IPS-20b (cell line): ENCODE results near the gene ATP5ME.
"Not testable (repeated sequence)": the region's sequence is repeated elsewhere in the genome, so short reads cannot be mapped to it uniquely, and the experiment has no call there.

Experiments
- H3K27ac ChIP-seq: one replicate; pipeline ENCODE4 v1.5.1; 2013; ENCODE audit warnings: low read length
- H3K27me3 ChIP-seq: 2 replicates; pipeline ENCODE4 v1.6.1; 2013; ENCODE audit warnings: mild to moderate bottlenecking, low read length, inconsistent platforms; ENCODE audit not compliant: insufficient read depth
- H3K36me3 ChIP-seq: 2 replicates; pipeline ENCODE4 v1.6.1; 2013; ENCODE audit warnings: low read depth, mild to moderate bottlenecking, inconsistent platforms, low read length, moderate library complexity; ENCODE audit not compliant: insufficient read depth
- H3K4me1 ChIP-seq: 2 replicates; pipeline ENCODE4 v1.6.1; 2013; ENCODE audit warnings: mild to moderate bottlenecking, control low read depth, inconsistent platforms, low read length, moderate library complexity; ENCODE audit not compliant: insufficient read depth
- H3K4me3 ChIP-seq: 2 replicates; pipeline ENCODE4 v1.5.1; 2013; ENCODE audit warnings: mild to moderate bottlenecking, low read length, inconsistent platforms
- H3K9ac ChIP-seq: 2 replicates; pipeline ENCODE4 v1.6.1; 2013; ENCODE audit warnings: low read depth, mild to moderate bottlenecking, inconsistent platforms, low read length, moderate library complexity
- H3K9me3 ChIP-seq: 2 replicates; pipeline ENCODE4 v1.6.1; 2013; ENCODE audit warnings: mild to moderate bottlenecking, low read depth, low read length, inconsistent platforms; ENCODE audit not compliant: insufficient read depth

Gene ATP5ME

GRCh38 chr4:703336-704197 lies 29.5 kb upstream of the ATP5ME start:
- Histone ChIP-seq H3K9ac (no peak overlapping the region), H3K27me3 (peaks cover 16% of the 10 kb centered on the region), H3K36me3 (peaks cover 5% of the 10 kb centered on the region; the same call in 1 of the 2 replicates), H3K4me1 (no peaks in the 10 kb centered on the region), H3K9me3 (no peaks in the 10 kb centered on the region), H3K27ac (no peak overlapping the region), H3K4me3 (no peak overlapping the region)

- Histone ChIP-seq H3K4me3 (no peak overlapping the region), H3K9ac (no peak overlapping the region), H3K27ac (no peak overlapping the region), H3K9me3 (no peaks in the 10 kb centered on the region), H3K27me3 (peaks cover 16% of the 10 kb centered on the region), H3K36me3 (no peaks in the 10 kb centered on the region), H3K4me1 (no peaks in the 10 kb centered on the region)
These were observed 28.6 kb upstream of the ATP5ME start for GRCh38 chr4:702618-703048.

GRCh38 chr4:700587-701264 lies 26.6 kb upstream of the ATP5ME start:
- no peak overlapping the region for H3K4me3 ChIP-seq
- no peaks in the 10 kb centered on the region for H3K9me3 ChIP-seq
- peaks cover 16% of the 10 kb centered on the region for H3K27me3 ChIP-seq
- no peak overlapping the region for H3K9ac ChIP-seq
- no peak overlapping the region for H3K27ac ChIP-seq
- no peaks in the 10 kb centered on the region for H3K4me1 ChIP-seq
- no peaks in the 10 kb centered on the region for H3K36me3 ChIP-seq

- Histone ChIP-seq H3K9me3 (0 out of 2 replicates have a peak, but pooled peaks cover under 1% of the 10 kb centered on the region), H3K4me1 (no peaks in the 10 kb centered on the region), H3K4me3 (no peak overlapping the region), H3K36me3 (no peaks in the 10 kb centered on the region), H3K9ac (no peak overlapping the region), H3K27ac (no peak overlapping the region), H3K27me3 (peaks cover 13% of the 10 kb centered on the region)
These were observed 25.9 kb upstream of the ATP5ME start for GRCh38 chr4:699816-700580.

GRCh38 chr4:694341-694940 lies 20.4 kb upstream of the ATP5ME start:
- not testable (repeated sequence) for H3K27me3 ChIP-seq, H3K36me3 ChIP-seq, H3K4me1 ChIP-seq, H3K9ac ChIP-seq, H3K4me3 ChIP-seq, H3K27ac ChIP-seq, H3K9me3 ChIP-seq

- Histone ChIP-seq H3K27me3 (peaks cover 16% of the 10 kb centered on the region; the same call in 1 of the 2 replicates), H3K9me3 (peaks cover 5% of the 10 kb centered on the region; the same call in 1 of the 2 replicates), H3K27ac (no peak overlapping the region), H3K9ac (no peak overlapping the region), H3K36me3 (no peaks in the 10 kb centered on the region), H3K4me1 (peaks cover 5% of the 10 kb centered on the region), H3K4me3 (no peak overlapping the region)
These were observed 18.9 kb upstream of the ATP5ME start for GRCh38 chr4:692771-693554.

- no peak overlapping the region for H3K27ac ChIP-seq
- peaks cover 19% of the 10 kb centered on the region; the same call in 1 of the 2 replicates for H3K27me3 ChIP-seq
- peaks cover 2% of the 10 kb centered on the region; the same call in 1 of the 2 replicates for H3K9me3 ChIP-seq
- peak overlapping the region; percentile 60; the same call in 1 of the 2 replicates for H3K4me3 ChIP-seq
- peak overlapping the region; percentile 55; the same call in 1 of the 2 replicates for H3K9ac ChIP-seq
- peaks cover 5% of the 10 kb centered on the region for H3K4me1 ChIP-seq
- no peaks in the 10 kb centered on the region for H3K36me3 ChIP-seq
These were observed 15.6 kb upstream of the ATP5ME start for GRCh38 chr4:689723-690122.

GRCh38 chr4:688854-689681 lies 15.0 kb upstream of the ATP5ME start, which contains the start of gene SLC49A3:
SLC49A3 (minus strand) TSS chr4:689151; CDS start chr4:689127, 24 bp downstream.
- Histone ChIP-seq H3K4me1 (peaks cover 5% of the 10 kb centered on the region), H3K9ac (peak within 1 kb of the TSS; percentile 55; the same call in 1 of the 2 replicates), H3K27ac (no peak within 1 kb of the TSS), H3K27me3 (peaks cover 19% of the 10 kb centered on the region; the same call in 1 of the 2 replicates), H3K4me3 (peak within 1 kb of the TSS; percentile 60), H3K36me3 (no peaks in the 10 kb centered on the region), H3K9me3 (no peaks in the 10 kb centered on the region)

- H3K4me1 ChIP-seq, result peaks cover 5% of the 10 kb centered on the region
These were observed 14.1 kb upstream of the ATP5ME start for GRCh38 chr4:687971-688853.

More at GRCh38 chr4:687971-688853, 14.1 kb upstream of the ATP5ME start:
- H3K9me3 ChIP-seq, result no peaks in the 10 kb centered on the region
- H3K36me3 ChIP-seq, result no peaks in the 10 kb centered on the region
- H3K9ac ChIP-seq, result peak overlapping the region; percentile 41; the same call in 1 of the 2 replicates
- peak overlapping the region; percentile 60 for H3K4me3 ChIP-seq
- H3K27me3 ChIP-seq, result peaks cover 19% of the 10 kb centered on the region; the same call in 1 of the 2 replicates
- no peak overlapping the region for H3K27ac ChIP-seq
